Measurements from ENCODE around the gene ETNK2.

- TF ChIP-seq CTCF (IDR thresholded peaks at IDR 0.05) = no peak
- no peak for TF ChIP-seq POLR2A (IDR thresholded peaks at IDR 0.05)
Measured at GRCh38 chr1:204157962-204158361, 6.1 kb upstream of the ETNK2 start.

Data from Peyer's patch (tissue), 4 donors.